ENCODE measurements around the gene TBC1D22A.

Gene TBC1D22A

DNA sequence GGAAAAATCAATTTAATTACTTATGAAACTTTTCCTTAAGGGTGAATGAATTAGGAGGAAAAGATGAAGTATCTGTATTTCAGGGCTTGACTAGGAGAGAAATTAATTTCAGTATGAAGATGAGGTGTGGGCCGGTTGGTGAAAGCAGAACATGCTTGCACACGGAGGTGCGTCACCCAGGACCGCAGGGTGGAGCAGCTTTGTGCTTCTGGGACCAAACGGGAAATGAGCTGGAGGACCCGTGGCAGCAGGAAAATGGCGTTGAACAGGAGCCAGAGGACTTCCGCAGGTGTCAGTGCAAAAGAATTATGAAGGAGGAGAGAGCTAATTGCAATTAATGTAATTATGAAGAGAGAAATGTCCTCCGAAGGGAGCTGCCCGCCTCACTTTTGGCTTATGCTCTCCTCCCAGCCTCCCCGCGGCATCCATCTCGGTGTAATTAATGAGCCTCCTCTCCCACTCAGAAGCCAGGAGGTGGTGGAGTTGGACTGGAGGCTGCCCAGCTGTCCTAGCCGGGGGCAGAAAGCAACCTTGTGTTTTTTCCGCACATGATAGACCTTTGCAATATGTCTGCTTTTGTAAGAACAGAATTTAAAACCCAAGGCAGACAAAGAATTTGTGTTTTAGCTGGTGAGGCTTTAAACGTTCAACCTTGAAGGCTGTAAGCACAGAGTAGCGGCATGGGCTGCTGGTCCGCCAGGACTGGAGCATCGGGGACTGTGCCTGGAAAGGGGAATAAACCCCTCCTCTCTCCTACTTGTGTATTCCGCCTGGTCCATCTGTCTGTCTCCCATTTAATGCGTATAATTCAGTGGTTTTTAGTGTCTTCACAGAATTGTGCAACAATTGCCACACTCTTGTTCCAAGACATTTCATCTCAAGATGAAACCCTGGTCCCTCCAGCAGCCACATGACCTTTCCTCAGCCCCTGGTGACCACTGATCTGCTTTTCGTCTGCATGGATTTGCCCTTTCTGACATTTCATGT is 180.6 kb downstream of the TBC1D22A start:
- intact Hi-C loops (cut with DNase I), result no loop called here
- peak in 2 of 42 donors; percentile 37 to 41 for DNase-seq

DNA sequence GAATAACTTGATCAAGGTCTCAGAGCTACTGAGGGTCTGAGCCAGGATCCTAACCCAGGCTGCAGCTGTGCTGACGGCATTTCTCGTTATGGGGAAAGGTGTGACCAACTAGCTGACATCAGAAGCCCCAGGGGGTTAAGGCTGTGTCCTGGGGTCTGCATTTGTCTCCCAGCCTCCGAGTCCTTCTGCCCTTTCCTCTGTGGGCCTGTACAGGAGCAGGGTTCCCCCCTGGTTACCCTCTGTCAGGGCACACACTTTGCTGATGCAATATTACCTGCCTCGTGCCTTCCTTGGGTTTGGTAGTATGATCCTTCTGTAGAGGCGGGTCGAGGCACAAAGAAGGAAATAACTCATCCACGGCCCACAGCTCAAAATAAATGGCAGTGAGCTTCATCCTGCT is 183.0 kb downstream of the TBC1D22A start:
- intact Hi-C loops (cut with DNase I), result no loop called here
- peak in 1 of 42 donors; percentile 9 for DNase-seq

DNA sequence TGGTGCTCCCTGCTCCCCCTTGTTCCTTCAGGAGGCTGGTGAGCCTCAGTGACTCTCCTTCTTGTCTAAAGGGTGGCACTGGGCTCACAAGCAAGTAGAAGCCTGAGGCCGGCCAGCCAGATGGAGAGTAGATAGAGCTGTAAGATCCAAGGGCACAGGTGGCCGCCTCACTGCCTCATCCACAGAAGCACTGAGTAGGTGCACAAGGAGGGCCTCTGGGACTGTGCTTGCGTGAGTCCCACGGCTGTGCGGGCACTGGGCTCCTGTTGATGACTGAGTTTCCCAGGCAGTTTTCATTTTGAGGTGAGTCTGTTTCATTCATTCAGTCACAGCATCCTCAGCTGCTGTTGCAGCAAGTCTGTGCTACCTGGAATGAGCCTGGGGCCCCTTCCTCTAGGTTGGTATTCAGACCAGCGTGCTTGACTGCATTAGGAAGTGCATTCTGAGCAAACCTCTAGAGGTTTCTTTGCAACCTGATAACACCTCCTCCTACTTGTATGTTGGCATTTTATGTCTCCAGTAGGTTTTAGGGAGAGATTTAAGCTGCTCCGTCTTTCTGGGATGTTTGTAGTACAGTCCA is 184.0 kb downstream of the TBC1D22A start:
- intact Hi-C loops (cut with DNase I), result no loop called here

DNA sequence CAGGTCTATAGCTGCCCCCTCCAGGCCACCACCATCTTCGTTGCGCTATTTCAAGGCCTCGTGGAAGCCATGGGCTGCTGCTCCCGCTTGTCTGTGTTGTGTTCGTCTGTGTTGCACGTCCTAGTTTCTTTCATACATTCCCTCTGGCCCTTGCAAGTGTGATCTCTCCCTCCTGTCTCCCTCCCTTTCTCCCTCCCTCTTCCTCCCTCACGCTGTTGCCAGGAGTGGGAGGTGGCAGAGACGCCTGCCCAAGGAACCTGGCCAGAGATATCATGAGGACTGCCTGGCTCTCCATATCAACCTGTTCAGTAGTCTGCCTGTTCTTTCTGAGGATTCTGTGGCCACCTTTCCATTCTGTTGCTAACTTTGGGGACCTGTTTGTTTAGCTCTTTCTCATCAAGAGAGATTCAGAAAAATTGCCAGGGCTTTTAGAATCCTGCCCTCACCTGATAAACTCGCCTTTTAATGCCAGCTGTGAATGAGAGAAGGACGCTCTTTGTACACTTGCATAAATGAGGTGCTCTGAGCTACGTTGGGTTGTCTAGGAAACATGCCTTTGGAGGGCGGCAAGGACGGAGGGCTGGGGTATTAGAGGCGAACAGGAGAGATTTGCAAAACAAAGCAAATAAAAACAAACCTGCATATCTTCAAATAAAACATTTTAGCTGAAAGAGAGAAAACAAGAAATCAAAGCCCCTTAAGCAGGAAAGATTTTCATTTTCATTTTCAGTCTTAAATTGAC is 185.2 kb downstream of the TBC1D22A start:
- intact Hi-C loops (cut with DNase I), result no loop called here
- DNase-seq, result peak in 1 of 42 donors; percentile 32

More for the DNA sequence above, 184.0 kb downstream of the TBC1D22A start:
- peak in 1 of 42 donors; percentile 28 for DNase-seq

DNA sequence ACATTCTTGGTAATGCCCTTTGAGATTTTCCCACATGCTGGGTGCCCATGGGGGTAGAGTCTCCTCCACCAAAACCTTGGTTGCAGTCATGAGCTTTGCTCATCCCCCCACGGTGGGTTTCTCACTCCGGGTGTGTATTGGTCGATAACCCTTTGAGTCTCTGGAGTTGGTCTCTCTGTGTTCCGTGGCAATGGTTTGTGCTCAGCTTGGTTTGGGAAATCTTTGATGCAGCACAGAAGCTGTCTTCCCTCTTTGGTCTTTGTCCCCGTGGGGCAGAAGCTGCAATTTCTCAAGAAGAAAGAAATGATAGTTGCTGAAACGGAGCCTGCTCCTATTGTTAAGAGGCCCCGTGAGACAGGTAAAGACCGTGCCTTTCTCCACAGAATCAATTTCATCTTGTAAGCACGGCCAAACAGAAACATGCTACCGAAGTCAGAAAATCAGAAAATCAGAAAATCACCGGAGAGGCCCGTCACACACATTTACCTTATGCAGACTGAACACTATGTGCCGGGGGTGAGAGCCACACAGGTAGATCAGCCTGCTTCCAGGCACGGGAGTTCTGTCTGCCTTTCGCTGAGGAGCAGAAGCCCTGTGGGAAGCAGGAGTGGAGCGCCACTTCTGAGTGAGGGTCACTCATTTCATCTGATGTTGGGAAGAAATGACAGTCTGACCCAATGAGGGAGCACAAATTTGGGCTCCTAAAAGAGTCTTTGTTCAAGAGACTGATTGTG is 186.1 kb downstream of the TBC1D22A start:
- intact Hi-C loops (cut with DNase I), result no loop called here
- DNase-seq, result peak in 2 of 42 donors; percentile 3 to 28

DNA sequence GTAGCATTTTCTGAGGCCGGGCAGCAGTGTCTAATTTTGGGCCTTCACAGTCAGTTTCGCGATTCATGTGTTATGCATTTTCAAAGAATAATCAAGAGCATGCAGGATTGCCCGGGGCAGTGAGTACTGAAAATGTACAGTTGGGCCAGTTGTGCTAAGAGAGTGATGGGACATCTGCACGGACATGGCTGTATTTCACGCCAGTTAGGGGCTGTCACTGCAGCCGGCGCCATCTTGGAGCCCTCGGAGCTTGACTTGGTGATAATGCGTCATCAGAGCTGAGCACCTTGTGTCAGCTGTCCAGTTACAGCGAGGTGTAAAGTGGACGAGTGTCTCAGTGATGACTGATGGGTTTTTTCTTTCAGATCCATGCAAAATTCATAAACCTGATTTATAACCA is 188.9 kb downstream of the TBC1D22A start:
- DNase-seq, result no peak
- intact Hi-C loops (cut with DNase I), result no loop called here

DNA sequence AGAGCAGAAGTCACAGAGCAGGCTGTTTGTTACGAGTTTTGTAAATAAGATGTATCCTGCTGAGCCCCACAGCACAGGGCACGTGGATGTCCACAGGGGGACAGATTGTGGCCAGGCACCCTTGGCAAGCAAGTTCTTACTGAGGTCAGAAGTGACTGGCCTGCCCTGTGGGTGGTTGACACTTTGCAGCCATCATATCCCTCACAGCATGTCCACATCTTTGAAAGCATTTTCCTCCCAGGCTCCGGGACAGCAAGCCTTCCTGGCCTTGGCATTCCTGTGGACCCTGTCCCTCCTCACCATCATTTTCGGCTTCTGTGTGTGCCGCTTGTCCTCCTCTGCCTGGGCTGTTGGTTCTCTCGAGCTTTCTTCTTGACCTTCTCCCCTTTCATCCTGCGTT is 189.5 kb downstream of the TBC1D22A start:
- no peak for DNase-seq

DNA sequence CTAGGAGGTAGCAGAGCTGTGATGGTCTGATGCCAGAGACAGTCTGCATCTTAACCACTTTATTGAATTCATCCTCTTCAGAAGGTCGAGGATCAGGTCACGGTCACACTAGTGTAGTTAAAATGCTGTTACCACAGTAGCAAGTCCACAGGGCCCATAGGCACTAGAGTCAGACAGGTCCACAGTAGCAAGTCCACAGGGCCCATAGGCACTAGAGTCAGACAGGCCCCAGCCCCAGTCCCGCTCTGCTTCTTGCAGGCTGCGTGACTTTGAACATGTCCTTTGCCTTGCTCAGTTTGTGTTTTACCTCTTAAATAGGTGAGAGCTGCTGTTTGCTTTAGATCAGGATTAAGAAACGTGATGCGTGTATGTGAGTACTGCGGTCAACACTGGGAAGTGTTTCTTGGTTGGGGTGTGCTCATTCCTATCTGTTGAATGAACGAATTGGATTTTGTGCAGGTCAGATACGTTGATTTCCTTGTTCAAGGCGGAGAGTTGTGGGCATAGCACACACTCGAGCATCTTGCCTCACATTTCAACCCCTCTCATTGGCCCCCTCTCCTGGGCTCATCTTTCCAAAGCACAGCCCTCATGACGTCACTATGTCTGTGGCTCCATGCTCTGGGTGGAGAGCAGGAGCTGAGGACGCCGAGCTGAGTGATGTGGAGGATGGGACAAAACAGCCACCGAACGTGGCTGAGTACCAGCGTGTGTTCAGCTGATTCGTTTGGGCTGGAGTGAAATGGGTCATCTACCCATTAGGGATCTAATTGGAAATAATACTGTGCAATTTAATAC is 191.7 kb downstream of the TBC1D22A start:
- intact Hi-C loops (cut with DNase I), result no loop called here
- DNase-seq, result no peak

More for the DNA sequence above, 189.5 kb downstream of the TBC1D22A start:
- intact Hi-C loops (cut with DNase I), result no loop called here

DNA sequence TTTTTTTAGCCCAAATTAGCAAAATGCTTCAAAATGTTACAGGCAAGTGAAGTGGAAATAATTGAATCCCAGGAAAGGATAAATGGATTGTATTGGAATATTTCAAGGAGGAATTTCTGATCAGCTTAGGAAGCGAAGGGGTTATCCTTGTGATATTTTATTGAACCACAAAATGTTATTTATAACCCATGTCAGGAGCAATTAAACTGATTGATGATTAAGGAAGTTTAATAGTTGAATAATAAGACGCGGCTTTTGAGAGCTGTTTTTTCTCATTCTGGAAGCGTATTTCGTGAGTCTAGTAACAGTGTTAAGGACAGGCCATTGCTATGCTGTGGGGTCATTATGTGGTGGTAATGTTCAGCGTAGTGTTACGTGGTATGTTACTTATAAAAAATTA is 192.3 kb downstream of the TBC1D22A start:
- intact Hi-C loops (cut with DNase I), result no loop called here
- DNase-seq, result no peak

DNA sequence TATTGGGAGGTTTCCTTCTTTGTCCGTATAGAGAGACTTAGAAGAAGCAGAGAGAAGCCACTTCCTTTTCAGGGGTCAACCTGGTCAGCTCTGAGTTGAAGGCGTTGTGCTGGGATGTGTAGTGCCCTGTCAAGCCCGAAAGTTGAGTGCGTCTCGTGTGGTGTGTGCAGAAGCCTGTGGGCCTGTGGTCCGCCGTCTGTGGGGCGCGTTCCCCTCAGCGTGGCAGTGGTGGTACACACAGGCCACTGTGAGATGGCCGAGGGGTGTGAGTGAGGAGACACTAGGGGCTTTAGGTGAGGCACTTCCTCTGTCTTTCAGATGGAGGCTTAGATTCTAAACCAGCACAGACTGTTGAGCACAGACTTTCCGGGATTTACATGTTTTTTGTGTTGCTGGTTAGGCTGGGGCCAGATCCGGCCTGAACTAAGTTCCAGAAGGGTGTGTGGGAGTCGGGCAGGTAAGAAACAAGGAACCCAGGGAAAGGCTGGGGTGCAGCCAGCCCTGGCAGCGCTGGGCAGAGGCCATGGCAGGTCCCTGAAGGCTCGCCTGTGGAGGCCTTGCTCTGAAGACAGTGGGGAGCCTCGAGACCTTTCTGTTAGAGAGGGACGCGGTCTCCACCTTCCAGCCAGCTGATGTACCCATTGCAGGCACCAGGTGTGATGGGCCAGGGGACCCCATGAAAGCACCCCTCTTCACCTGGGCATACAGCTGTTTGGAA is 194.2 kb downstream of the TBC1D22A start:
- no peak for DNase-seq
- intact Hi-C loops (cut with DNase I), result no loop called here

DNA sequence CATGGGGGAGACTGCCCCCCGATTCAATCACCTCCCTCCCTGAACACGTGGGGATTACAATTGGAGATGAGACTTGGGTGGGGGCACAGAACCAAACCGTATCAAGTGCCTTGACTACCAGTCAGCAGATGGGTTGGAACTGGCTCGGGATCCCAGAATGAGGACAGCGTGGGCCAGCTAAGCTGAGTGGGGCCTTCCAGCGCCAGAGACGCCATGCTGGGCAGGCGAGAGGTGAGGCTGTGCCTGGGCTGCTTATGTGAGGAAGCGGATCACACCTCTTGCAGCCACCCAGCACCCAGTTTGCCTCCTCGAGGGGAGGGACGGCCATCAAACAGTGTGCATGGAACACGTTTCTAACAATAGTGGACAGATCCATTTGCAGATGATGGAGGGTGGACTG is 195.1 kb downstream of the TBC1D22A start:
- intact Hi-C loops (cut with DNase I), result no loop called here
- DNase-seq, result no peak

DNA sequence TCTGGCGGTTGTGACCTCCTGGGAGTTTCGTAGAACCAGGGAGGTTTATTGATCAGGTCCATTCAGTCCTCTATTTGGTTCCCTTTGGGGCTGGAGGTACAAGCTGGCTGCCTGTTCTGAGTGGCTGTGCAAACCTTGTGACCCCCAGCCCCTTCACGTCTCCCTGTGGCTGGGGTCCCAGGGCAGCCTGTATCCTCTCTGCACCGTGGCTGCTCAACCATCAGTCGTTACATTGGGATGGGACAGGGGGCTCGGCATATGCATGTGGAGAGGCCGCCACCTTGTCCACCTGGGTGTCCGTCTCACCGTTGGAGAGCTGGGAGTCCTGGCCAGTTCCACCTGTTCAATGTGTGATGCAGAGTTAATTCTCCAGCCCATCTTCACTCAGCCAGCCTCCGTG is 195.7 kb downstream of the TBC1D22A start:
- intact Hi-C loops (cut with DNase I), result no loop called here

DNA sequence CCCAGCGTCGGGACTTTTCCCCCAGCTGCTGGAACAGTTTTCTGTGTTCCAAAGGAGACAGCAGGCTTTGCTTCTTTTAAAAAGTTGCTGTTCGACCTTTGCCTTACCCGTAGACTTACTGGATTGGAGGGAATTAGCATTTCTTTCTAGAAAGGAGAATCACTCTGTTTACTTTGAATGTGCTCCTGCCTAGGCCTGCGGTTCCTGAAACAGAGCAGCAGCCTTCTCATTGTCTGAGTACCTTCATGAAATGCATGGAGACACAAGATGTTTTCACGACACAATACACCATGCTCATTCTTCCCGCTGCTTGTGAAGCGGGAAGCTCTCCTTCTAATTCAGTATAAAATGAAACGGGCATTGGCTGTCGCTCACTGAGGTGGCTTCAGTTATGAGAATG is 196.2 kb downstream of the TBC1D22A start:
- intact Hi-C loops (cut with DNase I), result no loop called here
- DNase-seq, result no peak

More for the DNA sequence above, 195.7 kb downstream of the TBC1D22A start:
- DNase-seq, result no peak

DNA sequence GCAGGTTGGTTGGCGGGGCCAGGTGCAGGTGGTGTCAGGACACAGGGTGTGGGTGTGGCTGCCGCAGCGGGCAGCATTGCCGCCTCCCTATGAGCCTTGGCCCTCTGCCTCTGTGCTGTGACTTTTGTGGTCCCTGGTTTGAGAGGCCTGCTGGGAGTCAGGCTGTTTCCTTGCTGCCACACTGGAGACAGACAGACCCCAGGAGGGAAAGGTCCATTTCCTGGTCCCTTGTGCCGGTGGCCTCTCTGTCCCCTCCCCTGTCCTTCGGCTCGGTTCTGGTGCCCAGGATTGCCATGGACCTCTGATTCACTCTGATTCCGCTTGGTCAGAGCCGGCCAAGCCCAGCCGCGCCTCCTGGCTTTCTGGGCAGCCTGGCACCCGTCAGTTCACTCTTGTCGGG is 196.9 kb downstream of the TBC1D22A start:
- intact Hi-C loops (cut with DNase I), result no loop called here
- DNase-seq, result peak in 2 of 42 donors; percentile 35 to 59

DNA sequence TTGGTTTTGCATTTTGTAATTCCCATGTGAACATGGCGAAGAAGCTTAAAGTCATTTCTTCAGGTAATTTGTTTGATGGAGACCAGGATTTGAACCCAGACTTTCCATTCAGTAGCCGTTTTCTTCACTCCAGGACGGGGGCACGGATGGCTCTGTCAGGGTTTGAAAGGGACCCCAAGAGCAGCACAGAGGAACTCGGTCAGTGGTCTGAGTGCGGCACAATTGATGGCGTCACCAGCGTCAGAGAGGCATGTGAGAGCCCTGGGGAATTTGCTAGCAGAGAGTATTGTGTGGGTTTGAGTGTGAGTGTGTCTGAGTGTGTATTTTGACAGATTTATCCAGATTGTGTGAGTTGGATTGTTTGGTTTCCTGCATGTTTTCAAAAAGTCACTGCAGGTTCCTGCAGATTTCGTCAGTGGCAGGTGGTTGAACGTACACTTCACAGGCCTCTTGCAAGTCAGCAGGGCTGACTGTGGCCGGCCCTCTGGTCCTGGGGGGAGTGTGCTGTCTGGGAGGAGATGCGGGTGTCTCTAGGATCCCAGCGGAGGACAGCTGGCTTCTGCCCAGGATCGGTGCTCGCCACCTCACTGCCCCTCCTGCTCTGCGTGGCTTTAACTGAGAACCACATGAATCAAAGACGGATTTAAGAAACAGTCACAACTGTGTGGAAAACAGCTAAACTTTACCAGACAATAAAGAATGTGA is 199.3 kb downstream of the TBC1D22A start:
- intact Hi-C loops (cut with DNase I), result no loop called here
- DNase-seq, result no peak

DNA sequence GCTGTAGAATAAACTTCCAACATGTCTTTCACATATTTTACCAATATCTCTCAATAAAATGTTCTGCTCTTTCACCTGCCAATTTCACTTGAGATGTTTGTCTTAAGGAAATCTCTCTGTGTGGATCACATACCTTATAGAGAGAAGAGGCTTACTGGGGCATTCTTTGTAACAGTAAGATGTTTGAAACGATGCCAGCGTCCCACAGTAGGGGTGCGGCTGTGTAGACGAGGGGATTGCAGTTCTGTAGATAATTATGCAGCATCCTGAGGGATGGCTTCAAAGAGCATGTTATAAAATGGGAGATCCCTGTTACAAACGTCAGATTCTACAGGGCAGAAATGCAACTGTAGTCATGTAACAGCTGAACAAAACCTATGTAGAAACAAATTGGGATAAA is 200.0 kb downstream of the TBC1D22A start:
- DNase-seq, result no peak
- intact Hi-C loops (cut with DNase I), result no loop called here

Data from head of caudate nucleus (tissue), 42 donors.